HG02571 (cell line): ENCODE results near the gene FAM114A2.
A peak's percentile ranks its signal among the peaks of the same experiment; 100 is the strongest.
"Not testable (repeated sequence)": the region's sequence is repeated elsewhere in the genome, so short reads cannot be mapped to it uniquely, and the experiment has no call there.

Source experiments
- ATAC-seq: cut with Tn5 transposase; IDR thresholded peaks from one replicate; pipeline ENCODE4 v1.9.1; 2021; ENCODE audit warnings: mild to moderate bottlenecking, moderate library complexity; ENCODE audit not compliant: unreplicated experiment

Gene FAM114A2

GRCh38 chr5:154053468-154053867, 14.8 kb upstream of the FAM114A2 start:
- ATAC-seq: no peak

DNA sequence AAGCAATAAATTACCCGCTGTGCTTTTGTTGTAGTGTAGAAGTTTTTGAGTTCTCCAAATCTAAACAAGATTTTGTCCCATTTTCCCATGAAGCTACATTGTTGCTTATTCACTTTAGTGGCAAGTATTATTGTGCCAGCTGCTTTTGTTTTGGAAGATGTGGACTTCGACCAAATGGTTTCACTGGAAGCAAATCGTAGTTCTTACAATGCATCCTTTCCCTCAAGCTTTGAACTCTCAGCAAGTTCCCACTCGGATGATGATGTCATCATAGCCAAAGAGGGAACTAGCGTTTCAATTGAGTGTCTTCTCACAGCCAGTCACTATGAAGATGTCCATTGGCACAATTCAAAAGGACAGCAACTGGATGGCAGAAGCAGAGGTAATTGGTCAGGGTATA, 10.9 kb upstream of the FAM114A2 start:
- no peak for ATAC-seq

DNA sequence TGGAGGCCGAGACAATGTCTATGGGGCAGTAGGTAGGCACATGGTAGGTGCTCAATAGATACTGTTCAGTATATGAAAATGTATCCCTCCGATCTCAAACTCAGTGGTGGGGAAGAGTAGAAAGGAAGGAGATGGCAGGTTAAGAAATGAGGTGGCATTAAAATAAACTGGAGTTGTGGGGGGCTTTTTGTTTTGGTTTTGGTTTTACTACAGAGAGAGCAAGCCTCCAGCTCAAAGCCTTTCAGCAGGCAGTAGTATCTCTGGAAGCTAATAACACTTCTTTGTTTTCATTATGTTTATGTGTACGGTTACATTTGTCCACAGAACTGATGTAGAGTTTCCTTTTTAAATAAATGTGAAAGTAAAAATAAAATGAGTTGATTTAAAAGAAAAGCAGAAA, 8.6 kb upstream of the FAM114A2 start:
- no peak for ATAC-seq

GRCh38 chr5:154046486-154046885, 7.8 kb upstream of the FAM114A2 start:
- no peak for ATAC-seq

GRCh38 chr5:154044581-154044980, 5.9 kb upstream of the FAM114A2 start:
- ATAC-seq: no peak

- ATAC-seq: no peak
Measured at GRCh38 chr5:154044099-154044498, 5.4 kb upstream of the FAM114A2 start.

DNA sequence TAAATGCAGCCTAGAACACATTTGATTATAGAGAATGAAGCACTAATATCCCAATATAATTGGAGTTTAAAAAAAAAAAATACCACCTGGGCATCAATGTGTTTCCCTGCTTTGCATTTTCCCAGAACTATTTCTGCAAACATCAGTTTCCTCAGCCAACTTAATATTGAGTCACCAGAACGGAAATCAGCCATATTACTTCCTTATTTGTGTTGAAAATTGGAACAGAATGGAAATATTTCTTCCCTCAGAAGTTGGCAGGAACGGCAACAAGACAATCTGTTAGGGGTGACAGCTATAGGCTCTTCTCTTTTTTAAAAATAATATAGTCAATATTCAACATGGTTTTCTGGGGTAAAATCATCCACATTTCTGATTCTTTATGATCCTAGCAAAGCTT, 4.1 kb upstream of the FAM114A2 start:
- no peak for ATAC-seq

DNA sequence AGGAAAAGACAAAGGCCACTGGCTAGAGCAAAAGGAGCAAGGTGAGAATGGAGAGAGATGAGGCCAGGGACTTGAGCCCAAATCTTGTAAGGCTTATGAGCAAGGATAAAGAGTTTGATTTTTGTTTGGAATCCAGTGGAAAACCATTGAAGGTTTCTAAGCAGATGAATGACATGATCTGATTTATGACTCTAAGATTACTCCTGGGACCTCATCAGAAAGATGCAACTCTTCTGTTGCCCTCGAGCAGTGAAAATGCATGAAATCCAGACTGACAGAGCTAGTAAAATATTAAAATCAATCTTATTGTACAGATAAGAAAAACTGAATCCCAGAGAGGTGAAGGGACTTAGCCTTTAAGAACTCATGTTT, 734 bp upstream of the FAM114A2 start:
- ATAC-seq: no peak

DNA sequence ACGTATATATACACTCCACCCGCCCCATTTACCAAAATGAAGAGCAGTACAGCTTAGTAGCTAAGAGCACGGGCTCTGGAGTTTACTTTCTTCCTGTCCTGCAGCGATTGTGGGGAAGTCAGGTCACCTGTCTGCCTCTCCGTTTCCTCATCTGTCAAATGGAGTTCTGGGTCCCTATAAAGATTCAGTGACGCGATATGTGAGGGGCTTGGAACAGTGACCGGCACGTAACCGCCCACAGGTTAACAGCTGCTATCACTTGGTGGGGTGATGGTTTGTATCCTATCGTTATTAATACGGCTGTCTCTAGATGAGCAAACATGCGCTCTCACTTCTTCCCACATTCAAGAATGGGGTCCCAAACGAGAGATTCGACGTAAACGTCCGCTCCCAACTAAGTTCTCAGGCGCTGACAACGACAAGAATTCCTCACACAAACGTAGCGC, 426 bp downstream of the FAM114A2 start:
- peak; percentile 61 for ATAC-seq

- no peak for ATAC-seq
Measured at GRCh38 chr5:154034944-154035343, 3.8 kb downstream of the FAM114A2 start.

DNA sequence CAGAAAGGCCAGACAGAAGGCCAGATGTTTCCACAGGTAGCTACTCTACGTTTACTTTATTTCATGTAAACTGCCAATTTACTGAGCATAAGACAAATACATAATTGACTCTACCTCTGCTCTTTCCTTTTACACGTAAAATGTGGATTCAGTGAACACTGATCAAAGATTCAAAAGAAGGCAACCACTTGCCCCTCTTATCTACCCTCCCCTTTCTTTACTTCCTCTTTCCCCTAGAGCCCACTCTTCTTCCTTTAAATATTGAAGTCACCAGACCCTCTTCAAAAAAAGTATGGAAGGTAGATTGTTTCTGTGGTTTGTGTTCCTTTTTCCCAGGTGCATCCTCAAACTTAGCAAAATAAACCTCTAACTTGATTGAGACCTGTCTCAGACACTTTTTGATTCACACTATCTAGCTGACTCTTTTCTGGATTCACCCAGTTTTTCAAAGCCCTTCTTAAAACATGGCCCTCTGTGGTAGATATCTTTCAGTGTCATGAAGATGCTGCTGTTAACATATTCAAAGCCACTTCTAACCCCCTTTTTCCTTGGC, 6.7 kb downstream of the FAM114A2 start:
- ATAC-seq: no peak

- ATAC-seq: no peak
Measured at GRCh38 chr5:154025951-154026350, 12.8 kb downstream of the FAM114A2 start.

DNA sequence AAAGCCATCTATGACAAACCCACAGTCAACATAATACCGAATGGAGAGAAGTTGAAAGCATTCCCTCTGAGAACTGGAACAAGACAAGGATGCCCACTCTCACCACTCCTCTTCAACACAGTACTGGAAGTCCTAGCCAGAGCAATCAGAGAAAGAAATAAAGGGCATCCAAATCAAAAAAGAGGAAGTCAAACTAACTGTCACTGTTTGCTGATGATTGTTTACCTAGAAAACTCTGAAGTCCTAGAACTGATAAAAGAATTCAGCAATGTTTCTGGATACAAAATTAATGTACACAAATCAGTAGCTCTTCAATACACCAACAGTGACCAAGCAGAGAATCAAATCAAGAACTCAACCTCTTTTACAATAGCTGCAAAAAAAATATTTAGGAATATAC, 19.8 kb downstream of the FAM114A2 start:
- ATAC-seq: not testable (repeated sequence)

DNA sequence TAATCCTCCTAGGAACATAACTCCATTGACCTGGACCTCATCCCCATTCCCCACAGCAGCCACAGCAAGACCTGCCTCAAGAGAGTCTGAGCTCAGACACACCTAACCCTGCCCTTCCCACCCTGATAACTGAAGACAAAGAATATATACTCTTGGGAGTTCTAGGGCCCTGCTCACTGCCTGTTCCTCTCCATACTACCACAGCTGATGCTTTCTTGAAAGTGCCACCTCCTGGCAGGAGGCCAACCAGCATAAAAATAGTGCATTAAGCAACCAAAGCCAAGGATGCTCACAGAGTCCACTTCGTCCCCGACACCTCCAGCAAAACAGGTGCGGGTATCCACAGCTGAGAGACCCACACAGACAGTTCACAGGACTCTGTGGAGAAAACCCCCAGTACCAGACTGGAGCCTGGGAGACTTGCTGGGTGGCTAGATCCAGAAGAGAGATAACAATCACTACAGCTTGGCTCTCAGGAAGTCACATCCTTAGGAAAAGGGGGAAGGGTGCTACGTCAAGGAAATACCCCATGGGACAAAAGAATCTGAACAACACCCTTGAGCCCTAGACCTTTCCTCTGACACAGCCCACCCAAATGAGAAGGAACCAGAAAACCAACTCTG, 23.5 kb downstream of the FAM114A2 start:
- ATAC-seq: no peak

GRCh38 chr5:154010660-154011059, 28.1 kb downstream of the FAM114A2 start:
- ATAC-seq: no peak

DNA sequence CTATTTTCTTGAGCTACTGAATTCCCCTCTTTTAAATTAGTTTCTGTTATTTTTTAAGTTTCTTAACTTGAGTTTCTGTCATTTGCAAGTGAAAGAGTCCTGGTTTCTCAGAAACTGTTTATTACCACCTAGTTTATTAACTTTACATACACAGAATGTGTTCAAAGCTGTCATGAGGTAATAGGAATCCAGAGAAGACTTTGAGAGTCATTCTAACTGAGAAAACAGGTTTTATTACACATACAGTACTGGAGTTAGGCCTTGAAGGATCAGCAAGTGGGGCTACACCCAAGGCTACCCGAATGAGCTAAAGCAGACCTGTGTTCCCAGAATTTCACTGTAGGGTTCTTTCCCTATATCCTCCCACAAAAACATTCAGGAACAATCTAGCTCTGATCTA, 33.1 kb downstream of the FAM114A2 start:
- peak; percentile 69 for ATAC-seq

DNA sequence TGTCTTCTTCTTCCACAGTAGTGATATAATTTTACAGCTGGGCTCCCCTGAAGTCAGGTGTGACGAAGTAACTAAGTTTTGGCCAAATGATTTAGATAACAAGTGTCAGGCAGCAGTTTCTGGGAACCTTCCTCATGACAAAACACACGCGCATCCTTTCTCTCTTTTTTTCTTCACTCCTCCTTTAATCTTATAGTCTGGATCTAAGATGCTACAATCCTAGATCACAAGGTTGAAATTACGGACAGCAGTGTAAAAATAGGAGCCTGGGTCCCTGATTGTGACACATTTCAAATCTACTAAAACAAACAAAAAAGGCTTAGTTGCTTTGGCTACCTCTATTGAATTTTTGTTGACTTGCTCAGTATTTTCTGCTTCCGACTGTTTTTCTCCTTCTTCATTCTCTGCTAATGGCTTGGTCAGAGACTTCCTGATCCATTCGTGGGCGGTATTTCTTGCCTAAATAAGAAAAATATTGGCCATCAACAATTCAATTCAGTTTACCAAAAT, 36.1 kb downstream of the FAM114A2 start:
- ATAC-seq: no peak

DNA sequence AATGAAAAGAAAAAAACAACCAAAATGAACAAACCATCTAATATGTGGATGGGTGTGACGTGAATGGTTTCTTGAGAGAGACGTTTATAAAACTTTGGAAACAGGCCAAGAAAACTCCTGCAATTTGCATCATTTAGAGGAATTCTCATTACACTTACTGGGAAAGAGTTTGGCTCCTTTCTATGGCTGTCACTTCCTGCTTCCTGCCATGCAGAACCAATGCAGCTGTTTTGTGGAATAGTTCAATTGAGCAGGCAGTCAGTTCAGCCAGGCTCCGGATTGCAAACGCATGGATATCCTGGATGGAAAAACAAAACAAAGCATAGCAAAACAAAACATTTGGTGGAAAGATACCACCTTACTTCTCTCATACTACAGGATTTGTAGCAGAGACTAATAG, 36.6 kb downstream of the FAM114A2 start:
- no peak for ATAC-seq

DNA sequence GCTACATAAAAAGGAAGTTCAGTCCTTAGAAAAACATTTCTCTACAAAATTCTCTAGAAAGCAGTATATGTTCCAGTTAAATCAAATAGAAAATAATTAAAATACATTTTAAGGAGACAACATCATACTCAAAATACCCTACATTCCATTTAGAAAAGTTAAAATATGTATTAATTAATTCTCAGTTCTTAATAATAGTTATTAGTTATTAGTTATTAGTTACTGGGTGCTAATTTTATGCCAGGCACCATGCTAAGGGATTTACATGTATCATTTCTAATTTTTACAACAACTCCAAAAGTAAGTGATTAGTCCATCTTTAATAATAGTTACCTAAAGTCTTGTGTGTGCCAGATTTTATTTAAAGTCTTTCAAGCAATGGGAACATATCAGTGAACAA, 38.0 kb downstream of the FAM114A2 start:
- no peak for ATAC-seq

GRCh38 chr5:153999995-154000394, 38.7 kb downstream of the FAM114A2 start:
- ATAC-seq: no peak

GRCh38 chr5:153998768-153999167, 39.9 kb downstream of the FAM114A2 start:
- no peak for ATAC-seq

DNA sequence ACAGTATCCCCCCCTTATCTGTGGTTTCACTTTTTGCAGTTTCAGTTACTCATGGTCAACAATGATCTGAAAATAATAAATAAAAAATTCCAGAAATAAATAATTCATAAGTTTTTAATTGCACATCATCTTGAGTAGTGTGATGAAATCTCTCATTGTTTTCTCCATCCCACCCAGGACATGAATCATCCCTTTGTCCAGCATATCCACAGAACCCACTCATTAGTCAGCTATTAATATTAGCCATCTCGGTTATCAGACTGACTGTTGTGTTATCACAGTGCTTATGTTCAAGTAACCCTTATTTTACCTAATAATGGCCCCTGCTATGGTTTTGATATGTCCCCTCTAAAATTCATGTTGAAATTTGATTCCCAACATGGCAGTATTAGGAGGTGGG, 40.7 kb downstream of the FAM114A2 start:
- ATAC-seq: no peak

- ATAC-seq: no peak
Measured at GRCh38 chr5:153991168-153991567, 47.5 kb downstream of the FAM114A2 start.
